Mesenchymal stem cell (in vitro differentiated cells and primary cell): Measurements from ENCODE around the gene ACADL.

Experiments used
- DNase-seq: peaks from one replicate; pipeline ENCODE4 v3.0.0-alpha.2; 2013
- H2AFZ ChIP-seq: one replicate; pipeline ENCODE4 v1.6.1; 2013; ENCODE audit warnings: low read depth, mild to moderate bottlenecking, control low read depth, inconsistent platforms, low read length, moderate library complexity
- H2AK5ac ChIP-seq: 2 replicates; pipeline ENCODE4 v1.6.1; 2013; ENCODE audit warnings: low read length, moderate library complexity, mild to moderate bottlenecking, inconsistent platforms; ENCODE audit not compliant: severe bottlenecking
- H2BK120ac ChIP-seq: one replicate; pipeline ENCODE4 v1.6.1; 2013; ENCODE audit warnings: low read depth, mild to moderate bottlenecking, inconsistent platforms, low read length, moderate library complexity
- H2BK12ac ChIP-seq, 2 experiments: one replicate each; pipeline ENCODE4 v1.6.1; 2013; ENCODE audit warnings: inconsistent platforms in 2 of 2, low read length in 2 of 2, mild to moderate bottlenecking in 2 of 2, moderate library complexity in 2 of 2, control low read depth in 1 of 2
- H2BK15ac ChIP-seq: one replicate; pipeline ENCODE4 v1.6.1; 2013; ENCODE audit warnings: mild to moderate bottlenecking, low read depth, inconsistent platforms; ENCODE audit not compliant: poor library complexity, severe bottlenecking
- H2BK5ac ChIP-seq: 2 replicates; pipeline ENCODE4 v1.6.1; 2013; ENCODE audit warnings: low read depth, mild to moderate bottlenecking, low read length, control low read depth, inconsistent platforms; ENCODE audit not compliant: poor library complexity, severe bottlenecking
- H3K14ac ChIP-seq, 2 experiments: one replicate each; pipeline ENCODE4 v1.6.1; 2013; ENCODE audit warnings: inconsistent platforms in 2 of 2, low read length in 2 of 2, control low read depth in 1 of 2, mild to moderate bottlenecking in 1 of 2, moderate library complexity in 1 of 2
- H3K18ac ChIP-seq, 2 experiments: one replicate each; pipeline ENCODE4 v1.6.1; 2013; ENCODE audit warnings: inconsistent platforms in 2 of 2, low read length in 2 of 2, control low read depth in 1 of 2, low read depth in 1 of 2, mild to moderate bottlenecking in 1 of 2
- H3K23ac ChIP-seq, 2 experiments: one replicate each; pipeline ENCODE4 v1.6.1; 2013; ENCODE audit warnings: inconsistent platforms in 2 of 2, low read length in 2 of 2, mild to moderate bottlenecking in 2 of 2, moderate library complexity in 2 of 2, control low read depth in 1 of 2
- H3K27ac ChIP-seq: 2 replicates; pipeline ENCODE4 v1.5.1; 2013; ENCODE audit warnings: mild to moderate bottlenecking, moderate library complexity, low read length, control low read depth, inconsistent platforms; ENCODE audit not compliant: poor library complexity, severe bottlenecking
- H3K27me3 ChIP-seq, 2 experiments: 2 replicates each; pipeline versions ENCODE4 v1.6.1 to v1.7.0; 2013; ENCODE audit warnings: low read length in 2 of 2, mild to moderate bottlenecking in 2 of 2, moderate library complexity in 2 of 2, control low read depth in 1 of 2, inconsistent platforms in 1 of 2; ENCODE audit not compliant: control insufficient read depth in 1 of 2, insufficient read depth in 1 of 2
- H3K36me3 ChIP-seq, 2 experiments: 2 replicates each; pipeline versions ENCODE4 v1.6.1 to v1.7.0; 2013; ENCODE audit warnings: low read length in 2 of 2, control low read depth in 1 of 2, inconsistent platforms in 1 of 2, low read depth in 1 of 2, mild to moderate bottlenecking in 1 of 2; ENCODE audit not compliant: insufficient read depth in 2 of 2, control insufficient read depth in 1 of 2
- H3K4ac ChIP-seq, 2 experiments: one replicate each; pipeline ENCODE4 v1.6.1; 2013; ENCODE audit warnings: inconsistent platforms in 2 of 2, low read length in 2 of 2, mild to moderate bottlenecking in 2 of 2, moderate library complexity in 2 of 2, control low read depth in 1 of 2, low read depth in 1 of 2
- H3K4me1 ChIP-seq: 2 replicates; pipeline ENCODE4 v1.6.1; 2013; ENCODE audit warnings: low read depth, low read length, control low read depth; ENCODE audit not compliant: control insufficient read depth, insufficient read depth
- H3K4me2 ChIP-seq: 2 replicates; pipeline ENCODE4 v1.6.1; 2013; ENCODE audit warnings: low read length, mild to moderate bottlenecking, inconsistent platforms; ENCODE audit not compliant: poor library complexity, severe bottlenecking
- H3K4me3 ChIP-seq, 2 experiments: 2 replicates each; pipeline versions ENCODE4 v1.5.1 to v1.7.0; 2013; ENCODE audit warnings: low read length in 2 of 2, mild to moderate bottlenecking in 2 of 2, control low read depth in 1 of 2, low read depth in 1 of 2; ENCODE audit not compliant: insufficient read depth in 1 of 2
- H3K79me1 ChIP-seq: replicated peaks from 2 replicates; pipeline ENCODE4 v1.6.1; 2013; ENCODE audit warnings: mild to moderate bottlenecking, control low read depth, low read length, inconsistent platforms; ENCODE audit not compliant: poor library complexity, severe bottlenecking
- H3K9ac ChIP-seq: 2 replicates; pipeline ENCODE4 v1.7.0; 2013; ENCODE audit warnings: mild to moderate bottlenecking, low read length, moderate library complexity
- H3K9me3 ChIP-seq: 2 replicates; pipeline ENCODE4 v1.7.0; 2013; ENCODE audit warnings: mild to moderate bottlenecking, low read length; ENCODE audit not compliant: control insufficient read depth
- H4K8ac ChIP-seq: one replicate; pipeline ENCODE4 v1.6.1; 2013; ENCODE audit warnings: inconsistent platforms, mild to moderate bottlenecking, low read length, moderate library complexity
- H4K91ac ChIP-seq: one replicate; pipeline ENCODE4 v1.6.1; 2013; ENCODE audit warnings: mild to moderate bottlenecking, low read length, inconsistent platforms
- WGBS: methylation state at CpG from one replicate; pipeline ENCODE4 v1.1.7; 2013; ENCODE audit warnings: mixed read lengths; 5-methylcytosine and 5-hydroxymethylcytosine counted together

ACADL gene

GRCh38 chr2:210159059-210159458 is 66.2 kb downstream of the ACADL start:
- no peak overlapping the region for H2BK120ac ChIP-seq
- H3K9ac ChIP-seq, result no peak overlapping the region
- no peak overlapping the region for H4K8ac ChIP-seq
- no peak overlapping the region for H2BK12ac ChIP-seq
- H3K14ac ChIP-seq, result no peak overlapping the region
- no peak overlapping the region for H2BK5ac ChIP-seq
- H3K4me3 ChIP-seq, result no peak overlapping the region
- H4K91ac ChIP-seq, result no peak overlapping the region
- no peak overlapping the region for H3K27ac ChIP-seq
- H3K9me3 ChIP-seq, result no peaks in the 10 kb centered on the region
- WGBS, result 94% methylated on average over 3 of the region's 3 CpGs
- no peaks in the 10 kb centered on the region for H3K4me1 ChIP-seq
- no peak overlapping the region for H3K18ac ChIP-seq
- no peak overlapping the region for H2AFZ ChIP-seq
- peaks cover 14% of the 10 kb centered on the region for H3K79me1 ChIP-seq
- H3K36me3 ChIP-seq, result peaks cover 0 to 10% of the 10 kb centered on the region in 2 experiments
- H2AK5ac ChIP-seq, result no peak overlapping the region
- H3K23ac ChIP-seq, result no peak overlapping the region
- no peak for DNase-seq
- no peaks in the 10 kb centered on the region for H3K27me3 ChIP-seq
- no peak overlapping the region for H3K4me2 ChIP-seq
- H3K4ac ChIP-seq, result no peak overlapping the region
- no peak overlapping the region for H2BK15ac ChIP-seq

GRCh38 chr2:210158236-210158635 is 67.0 kb downstream of the ACADL start:
- H3K27ac ChIP-seq, result no peak overlapping the region
- WGBS, result 86% methylated on average over 1 of the region's 2 CpGs
- H3K4me1 ChIP-seq, result no peaks in the 10 kb centered on the region
- no peak overlapping the region for H4K91ac ChIP-seq
- H2AFZ ChIP-seq, result no peak overlapping the region
- H2BK12ac ChIP-seq, result no peak overlapping the region
- H3K14ac ChIP-seq, result no peak overlapping the region
- H2BK15ac ChIP-seq, result no peak overlapping the region
- H2BK5ac ChIP-seq, result no peak overlapping the region
- H2BK120ac ChIP-seq, result no peak overlapping the region
- peaks cover 18% of the 10 kb centered on the region for H3K79me1 ChIP-seq
- H4K8ac ChIP-seq, result no peak overlapping the region
- H3K9me3 ChIP-seq, result no peaks in the 10 kb centered on the region
- DNase-seq, result no peak
- no peak overlapping the region for H3K4me3 ChIP-seq
- H3K4me2 ChIP-seq, result no peak overlapping the region
- no peak overlapping the region for H3K4ac ChIP-seq
- H3K23ac ChIP-seq, result no peak overlapping the region
- H3K27me3 ChIP-seq, result no peaks in the 10 kb centered on the region
- H3K9ac ChIP-seq, result no peak overlapping the region
- peaks cover 0 to 18% of the 10 kb centered on the region in 2 experiments for H3K36me3 ChIP-seq
- no peak overlapping the region for H2AK5ac ChIP-seq
- H3K18ac ChIP-seq, result no peak overlapping the region

DNA sequence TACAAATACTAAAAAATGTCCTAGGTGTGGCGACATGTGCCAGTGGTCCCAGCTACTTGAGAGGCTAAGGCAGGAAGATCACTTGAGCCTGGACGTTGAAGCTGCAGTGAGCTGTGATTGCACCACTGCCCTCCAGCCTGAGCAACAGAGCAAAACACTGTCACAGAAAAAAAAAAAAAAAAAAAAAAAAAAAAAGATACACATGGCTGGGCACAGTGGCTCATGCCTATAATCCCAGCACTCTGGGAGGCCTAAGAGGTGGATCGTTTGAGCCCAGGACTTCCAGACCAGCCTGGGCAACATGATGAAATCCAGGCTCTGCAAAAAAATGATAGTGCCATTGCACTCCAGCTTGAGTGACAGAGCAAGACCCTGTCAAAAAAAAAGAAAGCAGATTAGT is 67.7 kb downstream of the ACADL start:
- no peak overlapping the region for H2BK12ac ChIP-seq
- no peaks in the 10 kb centered on the region for H3K4me1 ChIP-seq
- H2AFZ ChIP-seq, result no peak overlapping the region
- H3K27ac ChIP-seq, result no peak overlapping the region
- H3K27me3 ChIP-seq, result no peaks in the 10 kb centered on the region
- H3K14ac ChIP-seq, result no peak overlapping the region
- 87% methylated on average over 3 of the region's 3 CpGs for WGBS
- no peak for DNase-seq
- no peak overlapping the region for H4K8ac ChIP-seq
- no peaks in the 10 kb centered on the region for H3K9me3 ChIP-seq
- H2AK5ac ChIP-seq, result no peak overlapping the region
- H2BK5ac ChIP-seq, result no peak overlapping the region
- peaks cover 18% of the 10 kb centered on the region for H3K79me1 ChIP-seq
- no peak overlapping the region for H3K4ac ChIP-seq
- H3K4me3 ChIP-seq, result no peak overlapping the region
- H2BK15ac ChIP-seq, result no peak overlapping the region
- no peak overlapping the region for H3K4me2 ChIP-seq
- H2BK120ac ChIP-seq, result no peak overlapping the region
- H3K18ac ChIP-seq, result no peak overlapping the region
- no peak overlapping the region for H3K9ac ChIP-seq
- peaks cover 0 to 21% of the 10 kb centered on the region in 2 experiments for H3K36me3 ChIP-seq
- no peak overlapping the region for H3K23ac ChIP-seq
- no peak overlapping the region for H4K91ac ChIP-seq

DNA sequence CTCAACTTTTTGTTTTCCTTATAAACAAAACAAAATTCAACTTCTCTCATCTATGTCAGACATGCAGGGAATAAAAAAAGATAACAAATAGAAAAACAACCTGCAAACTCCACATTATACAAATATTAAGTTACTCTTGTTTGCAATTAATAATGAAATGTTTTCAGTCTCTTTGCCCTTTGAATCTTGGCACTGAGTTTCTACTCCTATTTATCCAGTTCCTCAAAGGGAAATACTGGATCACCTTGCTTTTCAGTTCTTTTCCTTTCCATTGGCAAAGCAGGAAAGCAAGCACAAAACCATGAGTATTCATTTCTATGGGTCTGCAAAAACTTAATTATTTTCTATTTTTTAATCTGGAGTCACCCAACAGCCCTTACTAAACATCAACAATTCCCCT is 77.6 kb downstream of the ACADL start:
- Histone ChIP-seq H3K36me3 (peaks cover 15 to 38% of the 10 kb centered on the region in 2 experiments), H2BK5ac (no peak overlapping the region), H4K91ac (no peak overlapping the region), H3K4me1 (no peaks in the 10 kb centered on the region), H4K8ac (no peak overlapping the region), H3K18ac (no peak overlapping the region), H3K4ac (no peak overlapping the region), H2AK5ac (no peak overlapping the region), H2BK12ac (no peak overlapping the region), H2BK15ac (no peak overlapping the region), H2AFZ (no peak overlapping the region), H3K9me3 (peaks cover 4% of the 10 kb centered on the region), H3K4me3 (no peak overlapping the region), H3K79me1 (peaks cover 15% of the 10 kb centered on the region), H3K9ac (no peak overlapping the region), H3K27ac (no peak overlapping the region), H3K27me3 (no peaks in the 10 kb centered on the region), H3K4me2 (no peak overlapping the region), H2BK120ac (no peak overlapping the region), H3K23ac (no peak overlapping the region), H3K14ac (no peak overlapping the region)
- DNase-seq, result no peak
